Mucosa of gallbladder (tissue), 1 donor: ENCODE data around the gene ZNF107. TPM values are rescaled to one million over a fixed set of nuclear protein-coding genes. Genes with fewer than 3 reads are reported as not detected.
A peak's percentile ranks its signal among the peaks of the same experiment; 100 is the strongest.

Experiments used
- DNase-seq: peaks from one replicate; pipeline ENCODE4 v3.0.0-alpha.2; 2020; ENCODE audit warnings: low spot score
- total RNA-seq: library from RNA; stranded (reverse); gene quantifications from one replicate; pipeline ENCODE4 v1.2.1, GENCODE V29; 2021
- donor health status: DM: no; HTN: no; CAD: no.

ZNF107 gene
- total RNA-seq, result 6.6 TPM

GRCh38 chr7:64665980-64666662, at the start of gene ZNF107:
Gene ZNF107, plus strand, starts transcription at chr7:64666133. Its CDS starts 150 bp downstream, at chr7:64666283.
- peak; percentile 95 for DNase-seq

DNA sequence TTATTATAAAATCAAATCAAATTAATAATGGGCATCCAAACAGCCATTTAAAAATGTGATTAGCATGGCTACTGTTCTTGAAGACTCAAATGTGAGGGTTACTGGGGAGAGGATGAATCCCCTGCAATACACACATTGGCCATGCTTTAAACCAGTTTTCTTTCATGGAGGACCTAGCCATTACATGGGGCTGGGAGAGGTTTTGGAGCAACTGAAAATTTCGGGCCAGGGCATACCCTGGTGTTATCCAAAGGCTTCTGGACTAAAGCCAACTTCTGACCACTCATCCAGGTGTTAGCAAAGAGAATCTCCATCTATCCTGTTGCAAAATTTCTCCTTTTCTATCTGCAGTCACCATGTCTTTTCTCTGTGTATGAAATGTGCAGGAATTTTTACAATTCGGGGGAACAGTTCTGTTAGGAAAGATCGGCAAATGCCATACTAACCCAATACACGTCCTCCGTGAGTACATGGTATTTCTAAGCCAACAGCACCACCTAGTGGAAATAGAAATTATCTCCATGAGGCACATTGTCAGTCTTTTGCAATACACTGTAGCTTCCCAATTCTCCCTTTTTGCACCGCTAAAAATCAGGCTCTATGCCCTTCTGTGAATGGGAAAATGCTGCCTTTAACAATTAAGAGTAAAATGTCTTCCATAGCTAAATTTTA, 47.0 kb upstream of the ZNF107 start:
- DNase-seq, result peak; percentile 42

GRCh38 chr7:64619705-64620104, 46.2 kb upstream of the ZNF107 start:
- no peak for DNase-seq

- no peak for DNase-seq
Observed at GRCh38 chr7:64621656-64622055, 44.3 kb upstream of the ZNF107 start.

GRCh38 chr7:64625114-64626082, 40.5 kb upstream of the ZNF107 start:
- no peak for DNase-seq

- DNase-seq, result no peak
Observed at GRCh38 chr7:64626083-64626469, 39.9 kb upstream of the ZNF107 start.

DNA sequence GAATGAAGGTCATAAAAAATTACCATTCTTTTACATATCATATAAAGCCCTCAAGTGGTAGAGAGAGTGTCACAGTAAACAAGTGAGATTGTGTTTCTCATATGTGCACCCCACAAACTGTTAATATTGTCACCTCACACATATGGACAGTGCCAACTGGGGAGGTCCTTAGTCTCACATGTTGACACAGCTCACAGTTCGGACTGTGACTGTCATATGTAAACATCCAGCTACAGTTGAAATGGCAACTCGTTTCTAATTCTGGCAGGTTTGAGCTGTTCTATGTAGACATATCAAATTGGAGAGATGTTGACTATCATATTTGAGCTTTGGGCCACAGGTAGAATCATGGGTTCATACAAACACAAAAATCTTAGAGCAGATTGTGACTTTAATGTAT, 39.4 kb upstream of the ZNF107 start:
- no peak for DNase-seq

DNA sequence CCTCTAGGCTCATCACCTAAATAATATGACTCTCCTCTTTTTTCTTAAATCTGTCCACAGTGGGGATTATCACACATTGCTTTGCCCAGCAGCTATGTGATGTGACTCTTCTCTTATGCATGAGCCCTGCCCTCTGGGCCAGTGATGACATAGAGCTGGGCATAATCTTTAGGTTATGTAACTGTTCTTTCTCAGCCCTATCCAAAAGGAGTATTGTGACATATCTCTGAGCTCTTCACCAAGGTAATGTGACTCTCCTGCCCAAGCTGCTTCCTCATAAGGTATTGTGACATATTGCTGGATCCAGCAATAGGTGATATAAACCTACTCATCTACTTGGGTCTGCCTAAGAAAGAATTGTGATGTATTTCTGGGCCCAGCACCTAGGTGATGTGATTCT, 37.7 kb upstream of the ZNF107 start:
- no peak for DNase-seq

DNA sequence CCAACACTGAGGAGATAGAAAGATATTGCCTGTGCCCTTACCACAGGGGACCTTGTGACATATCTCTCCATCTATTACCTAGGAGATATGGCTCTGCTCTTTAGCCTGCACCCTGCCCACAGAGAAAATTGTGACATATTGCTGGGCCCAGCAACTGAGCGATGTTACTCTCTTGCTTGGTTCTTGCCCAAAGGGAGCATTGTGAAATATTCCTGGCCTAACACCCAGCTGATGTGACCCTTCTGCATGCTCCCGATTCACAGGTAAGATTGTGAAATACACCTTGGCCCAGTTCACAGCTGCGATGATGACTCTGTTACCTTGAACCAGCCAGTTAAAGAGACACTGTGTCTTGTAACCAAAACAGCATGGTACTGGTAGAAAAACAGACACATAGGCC, 37.2 kb upstream of the ZNF107 start:
- DNase-seq, result no peak

DNA sequence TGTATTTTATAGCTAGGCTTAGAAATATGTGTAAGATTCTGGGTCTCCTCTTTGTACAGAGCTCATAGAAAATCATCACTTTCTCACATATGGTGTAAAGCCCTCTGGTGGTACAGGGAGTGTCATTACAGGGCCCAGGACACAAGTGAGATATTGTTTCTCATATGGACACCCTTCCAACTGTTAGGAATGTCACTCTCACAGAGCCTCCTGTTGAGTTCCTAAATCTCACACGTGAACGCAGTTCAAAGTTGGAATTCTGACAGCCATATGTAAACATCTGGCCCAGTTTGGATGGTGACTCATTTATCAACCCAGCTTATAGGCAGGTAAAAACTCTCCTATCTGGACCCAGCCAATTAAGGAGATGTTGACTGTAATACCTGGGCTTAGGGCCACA, 35.4 kb upstream of the ZNF107 start:
- DNase-seq, result no peak

- no peak for DNase-seq
Observed at GRCh38 chr7:64632029-64632428, 33.9 kb upstream of the ZNF107 start.

GRCh38 chr7:64633401-64633800, 32.5 kb upstream of the ZNF107 start:
- DNase-seq, result no peak

GRCh38 chr7:64634406-64635062, 31.4 kb upstream of the ZNF107 start:
- no peak for DNase-seq

- DNase-seq, result no peak
Observed at GRCh38 chr7:64636386-64636785, 29.5 kb upstream of the ZNF107 start.

DNA sequence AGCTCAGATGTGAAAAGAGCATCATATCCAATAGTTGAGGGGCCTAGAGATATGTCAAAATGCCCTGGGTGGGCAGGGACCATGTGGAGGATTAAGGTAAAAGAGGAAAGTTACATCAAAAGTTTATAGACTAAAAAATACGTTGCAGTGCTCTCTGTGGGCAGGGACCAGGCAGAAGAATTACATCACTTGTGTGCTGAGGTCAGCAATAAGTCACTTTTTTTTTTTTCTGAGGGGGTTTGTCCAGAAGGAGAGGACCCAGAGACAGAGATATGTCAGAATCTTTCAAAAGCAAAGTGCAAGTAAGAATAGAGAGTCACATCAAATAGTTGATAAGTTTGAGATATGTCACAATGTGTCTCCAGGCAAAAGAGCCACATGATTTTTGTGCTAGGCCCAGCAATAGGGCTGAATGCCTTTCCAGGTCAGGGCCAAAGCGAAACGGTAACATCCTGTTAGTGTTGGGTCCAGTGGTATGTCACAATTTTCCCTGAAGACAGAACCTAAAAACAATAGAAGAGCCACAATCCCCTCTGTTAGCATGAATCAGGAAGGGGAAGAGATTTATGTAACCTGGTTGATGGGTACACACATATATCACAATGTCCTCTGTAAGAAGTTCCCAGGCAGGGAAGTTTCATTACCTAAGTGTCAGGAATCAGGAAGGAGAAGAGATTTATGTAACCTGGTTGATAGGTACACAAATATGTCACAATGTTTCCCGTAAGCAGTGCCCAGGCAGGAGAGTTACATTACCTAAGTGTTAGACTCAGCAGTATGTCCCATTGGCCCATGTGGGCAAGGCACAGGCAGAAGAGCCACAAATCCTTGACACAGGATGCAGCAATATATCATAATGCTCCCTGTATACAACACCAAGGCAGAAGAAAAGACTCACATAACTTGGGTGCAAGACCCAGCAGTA, 28.1 kb upstream of the ZNF107 start:
- DNase-seq, result no peak

DNA sequence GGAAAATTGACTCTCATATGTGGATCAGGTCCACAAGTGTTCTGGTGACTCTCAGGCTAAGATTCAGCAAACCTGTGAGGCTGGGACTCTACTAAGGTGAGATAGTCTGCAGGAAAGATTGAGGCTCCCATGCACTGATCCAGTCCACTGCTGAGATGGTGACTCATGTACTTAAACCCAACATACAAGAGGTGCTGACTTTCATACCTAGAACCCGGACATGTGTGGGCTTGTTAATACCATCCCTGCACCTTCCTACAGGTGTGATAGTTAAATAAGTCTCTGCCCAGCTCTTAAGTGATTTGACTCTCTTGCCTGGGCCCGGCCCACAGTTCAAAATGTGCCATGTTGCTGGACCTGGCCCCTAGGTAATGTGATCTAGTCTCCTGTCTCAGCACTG, 27.1 kb upstream of the ZNF107 start:
- no peak for DNase-seq

DNA sequence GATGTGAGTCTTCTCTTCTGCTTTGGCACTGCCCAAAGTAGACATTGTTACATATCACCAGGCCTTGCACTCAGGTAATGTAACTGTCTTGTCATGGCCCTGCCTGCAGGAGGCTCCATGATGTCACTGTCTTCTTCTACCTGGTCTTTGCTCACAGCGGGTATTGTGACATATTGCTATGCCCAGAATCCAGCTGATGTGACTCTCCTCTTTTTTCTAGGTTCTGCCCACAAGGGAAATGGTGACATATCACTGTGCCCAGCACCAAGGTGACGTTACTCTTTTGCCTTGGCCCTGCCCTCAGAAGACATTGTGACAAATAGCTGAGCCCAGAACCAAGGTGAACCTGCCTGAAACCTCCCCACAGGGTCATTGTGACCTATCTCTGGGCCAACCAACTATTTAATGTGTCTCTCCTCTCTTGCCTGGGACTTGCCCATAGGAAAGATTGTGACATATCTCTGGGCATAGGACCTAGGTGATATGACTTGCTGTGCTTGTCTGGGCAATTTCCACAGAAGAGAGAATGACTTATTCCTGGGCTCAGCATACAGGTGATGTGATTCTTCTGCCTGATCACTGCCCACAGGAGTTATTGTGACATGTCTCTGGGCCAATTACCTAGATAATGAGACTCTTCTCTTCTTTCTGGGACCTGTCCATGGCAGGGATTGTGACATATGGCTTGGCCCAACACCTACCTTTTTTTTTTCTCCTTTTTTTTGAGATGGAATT, 26.5 kb upstream of the ZNF107 start:
- DNase-seq, result no peak

DNA sequence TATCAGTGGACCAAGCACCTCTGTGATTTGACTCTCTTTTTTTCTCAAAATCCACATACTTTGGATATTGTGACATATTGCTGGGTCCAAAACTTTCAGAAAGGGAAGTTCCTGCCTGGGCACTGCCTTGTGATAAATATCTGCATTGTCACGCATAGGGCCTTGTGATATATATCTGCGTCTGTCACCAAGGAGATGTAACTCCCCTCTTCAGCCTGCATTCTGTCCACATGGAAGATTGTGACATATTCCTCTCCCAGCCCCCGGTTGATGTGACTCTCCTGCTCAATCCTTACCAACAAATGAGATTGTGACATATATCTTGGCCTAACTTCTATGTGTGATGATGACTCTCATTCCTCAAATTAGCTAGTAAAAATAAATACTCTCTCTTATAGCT, 25.4 kb upstream of the ZNF107 start:
- no peak for DNase-seq

DNA sequence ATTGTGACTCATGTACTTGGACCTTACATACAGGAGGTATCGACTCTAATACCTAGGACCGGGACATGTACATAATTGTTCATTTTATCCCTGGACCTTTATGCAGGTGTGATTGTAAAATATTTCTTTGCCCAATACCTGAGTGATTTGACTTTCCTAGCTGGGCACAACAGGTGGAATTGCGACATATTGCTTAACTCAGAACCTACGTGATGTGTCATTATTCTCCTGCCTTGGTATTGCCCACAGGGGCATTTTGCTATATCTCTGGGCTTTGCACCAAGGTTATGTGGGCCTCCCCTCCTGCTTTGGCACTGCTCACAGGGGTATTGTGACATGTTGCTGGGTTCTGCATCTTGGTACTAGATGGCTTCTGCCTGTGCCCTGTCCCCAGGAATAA, 23.9 kb upstream of the ZNF107 start:
- DNase-seq, result no peak

DNA sequence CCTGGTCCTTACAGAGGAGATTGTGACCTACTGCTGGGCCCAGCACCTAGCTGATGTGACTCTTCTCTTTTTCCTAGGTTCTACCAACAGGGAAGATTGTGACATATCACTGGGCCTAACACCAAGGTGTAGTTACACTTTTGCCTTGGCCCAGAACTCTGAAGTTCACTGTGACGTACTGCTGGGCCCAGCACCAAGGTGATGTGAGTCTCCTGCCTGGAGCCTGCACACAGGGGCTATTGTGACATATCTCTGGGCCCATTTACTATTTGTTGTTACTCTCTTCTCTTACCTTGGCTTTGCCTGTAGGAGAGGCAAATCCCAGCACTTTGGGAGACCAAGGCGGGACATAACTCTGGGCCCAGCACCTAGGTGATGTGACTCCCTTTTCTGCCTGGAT, 23.1 kb upstream of the ZNF107 start:
- no peak for DNase-seq
